Keratinocyte (primary cell): ENCODE data around the gene MICAL3. TPM values are rescaled to one million over a fixed set of nuclear protein-coding genes. Genes with fewer than 3 reads are reported as not detected.

ENCODE experiments used
- DNase-seq: peaks from one replicate; pipeline ENCODE4 v3.0.0-alpha.2; 2011; ENCODE audit warnings: low read depth, missing footprints, low spot score
- FAIRE-seq: peaks from 2 replicates; lab custom pipeline; 2011; peaks lifted over from hg19 to GRCh38; lab: Jason Lieb, UNC
- H2AFZ ChIP-seq: 2 replicates; pipeline ENCODE4 v1.6.0; 2012; ENCODE audit warnings: low read length, control low read depth, inconsistent platforms; ENCODE audit not compliant: control insufficient read depth
- H3K27ac ChIP-seq: 2 replicates; pipeline ENCODE4 v1.5.1; 2011; ENCODE audit warnings: low read length; ENCODE audit not compliant: control insufficient read depth, insufficient read depth
- H3K27me3 ChIP-seq: 3 replicates; pipeline ENCODE4 v1.6.0; 2011; ENCODE audit warnings: low read length; ENCODE audit not compliant: control insufficient read depth, insufficient read depth; ENCODE audit errors: extremely low read depth
- H3K36me3 ChIP-seq, 2 experiments: 2 replicates in 1 of 2; 3 replicates in 1 of 2; pipeline ENCODE4 v1.5.1; 2011; ENCODE audit warnings: low read length in 2 of 2, mild to moderate bottlenecking in 1 of 2; ENCODE audit not compliant: control insufficient read depth in 2 of 2, insufficient read depth in 2 of 2; ENCODE audit errors: extremely low read depth in 1 of 2
- H3K4me1 ChIP-seq: 3 replicates; pipeline ENCODE4 v1.5.1; 2011; ENCODE audit warnings: low read length; ENCODE audit not compliant: control insufficient read depth, insufficient read depth; ENCODE audit errors: extremely low read depth
- H3K4me2 ChIP-seq: 3 replicates; pipeline ENCODE4 v1.6.0; 2011; ENCODE audit warnings: low read depth, low read length; ENCODE audit not compliant: control insufficient read depth, insufficient read depth; ENCODE audit errors: extremely low read depth
- H3K4me3 ChIP-seq, 3 experiments: fragments of 200-600 bp in 1 of 3; sonication (generic) in 1 of 3; 2 replicates in 2 of 3; 3 replicates in 1 of 3; pipeline ENCODE4 v1.5.1; 2011 to 2016; ENCODE audit warnings: low read length in 3 of 3, mild to moderate bottlenecking in 3 of 3, control low read depth in 2 of 3, inconsistent platforms in 1 of 3, low read depth in 1 of 3, mixed read lengths in 1 of 3, mixed run types in 1 of 3, moderate library complexity in 1 of 3; ENCODE audit not compliant: control insufficient read depth in 2 of 3, insufficient read depth in 2 of 3; ENCODE audit errors: extremely low read depth in 1 of 3
- H3K79me2 ChIP-seq: 2 replicates; pipeline ENCODE4 v1.6.0; 2012; ENCODE audit warnings: low read length; ENCODE audit not compliant: control insufficient read depth, insufficient read depth
- H3K9ac ChIP-seq: 3 replicates; pipeline ENCODE4 v1.6.0; 2011; ENCODE audit warnings: low read length; ENCODE audit not compliant: control insufficient read depth, insufficient read depth; ENCODE audit errors: extremely low read depth
- H3K9me1 ChIP-seq: 3 replicates; pipeline ENCODE4 v1.6.0; 2011; ENCODE audit warnings: low read length; ENCODE audit not compliant: control insufficient read depth, insufficient read depth; ENCODE audit errors: extremely low read depth
- H3K9me3 ChIP-seq: 2 replicates; pipeline ENCODE4 v1.5.1; 2012; ENCODE audit warnings: low read depth, low read length; ENCODE audit not compliant: control insufficient read depth
- H4K20me1 ChIP-seq: 3 replicates; pipeline ENCODE4 v1.6.0; 2011; ENCODE audit warnings: low read length; ENCODE audit not compliant: control insufficient read depth, insufficient read depth; ENCODE audit errors: extremely low read depth
- CTCF ChIP-seq, 3 experiments: IDR thresholded peaks in 1 of 3; conservative IDR thresholded peaks in 1 of 3; optimal IDR thresholded peaks in 1 of 3; 2 replicates in 2 of 3; 3 replicates in 1 of 3; pipeline versions ENCODE3 to v1.5.1; 2011; ENCODE audit warnings: low read length in 3 of 3, mild to moderate bottlenecking in 3 of 3, moderate library complexity in 2 of 3, control low read depth in 1 of 3, inconsistent platforms in 1 of 3; ENCODE audit not compliant: insufficient read depth in 2 of 3; ENCODE audit errors: extremely low read depth in 1 of 3
- EZH2 ChIP-seq: IDR thresholded peaks from one replicate; pipeline ENCODE4 v1.6.1; 2012; ENCODE audit warnings: inconsistent platforms, mild to moderate bottlenecking, low read length, moderate library complexity
- dilution Hi-C: fragments of 300-500 bp; cut with MboI; formaldehyde crosslinking; loops from one replicate; pipeline ENCODE4 v1.7.0; 2020; ENCODE audit warnings: low sequenced_read_pairs; ENCODE audit not compliant: extremely low pct_ligation_motif_present
- polyA plus RNA-seq, 5 experiments: library from polyadenylated mRNA; depleted of rRNA in 3 of 5; stranded (reverse) in 3 of 5; stranded (forward) in 1 of 5; unstranded in 1 of 5; fragments of >200 nt; gene quantifications; 1 replicate in 1 of 5; 2 replicates in 3 of 5; 3 replicates in 1 of 5; pipeline versions ENCODE4 v1.2.1 to v1.2.3, GENCODE V29; 2011 to 2012; ENCODE audit warnings: missing spikeins in 2 of 5, low read depth in 1 of 5, low replicate concordance in 1 of 5

The MICAL3 gene
- polyA plus RNA-seq, 1 donor (not counting 4 experiments of a cell fraction or from before 2014, with no cell fraction given): 27.9 TPM

DNA sequence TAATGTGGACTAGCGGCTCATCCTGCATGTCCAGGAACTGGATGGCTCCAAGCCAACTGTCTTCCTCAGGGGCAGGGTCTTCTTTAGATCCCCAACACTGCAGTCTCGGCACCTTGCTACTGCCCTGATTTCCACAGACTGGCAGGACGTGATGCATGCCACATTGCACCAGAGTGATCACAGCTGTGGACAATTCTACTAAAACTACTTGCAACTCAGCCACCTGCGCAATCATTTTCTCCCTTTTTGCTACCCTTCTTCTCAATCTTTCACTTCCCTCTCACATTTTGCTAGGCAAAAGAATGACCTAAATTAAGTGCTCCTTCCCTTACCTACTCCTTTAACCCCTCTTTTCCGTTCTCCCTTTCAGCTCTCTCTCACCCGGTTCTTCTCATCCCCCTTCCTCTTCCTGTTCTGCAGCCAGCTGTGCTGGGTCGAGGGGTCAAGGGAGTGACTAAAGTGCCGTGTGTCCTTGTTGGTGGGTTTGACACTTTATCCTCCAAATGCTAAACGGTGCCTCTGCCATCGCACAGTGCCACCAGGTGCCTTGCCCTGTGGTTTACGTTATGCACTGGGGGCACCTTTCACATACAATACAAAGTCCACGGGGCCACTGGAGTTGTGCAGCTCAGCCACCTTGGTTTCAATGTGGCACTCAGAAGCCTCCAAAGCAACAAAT lies 42.0 kb upstream of the MICAL3 start:
- Histone ChIP-seq H3K27ac (no peak overlapping the region), H3K4me3 (no peak overlapping the region), H3K9me1 (no peaks in the 10 kb centered on the region), H3K9ac (no peak overlapping the region), H4K20me1 (no peaks in the 10 kb centered on the region), H2AFZ (no peak overlapping the region), H3K79me2 (no peaks in the 10 kb centered on the region), H3K36me3 (no peaks in the 10 kb centered on the region), H3K4me1 (peaks cover 45% of the 10 kb centered on the region), H3K9me3 (no peaks in the 10 kb centered on the region), H3K4me2 (no peak overlapping the region), H3K27me3 (no peaks in the 10 kb centered on the region)
- no peak for FAIRE-seq
- no peak for DNase-seq
- dilution Hi-C loops: no loop called here
- TF ChIP-seq EZH2 (no peak), CTCF (optimal IDR thresholded peaks at IDR 0.05 in 1 of 3, IDR thresholded peaks at IDR 0.05 in 1 of 3, conservative IDR thresholded peaks at IDR 0.05 in 1 of 3; ENCODE audit: extremely low read depth in 1 of 3, insufficient read depth in 2 of 3, low read length in 3 of 3) (no peak)

DNA sequence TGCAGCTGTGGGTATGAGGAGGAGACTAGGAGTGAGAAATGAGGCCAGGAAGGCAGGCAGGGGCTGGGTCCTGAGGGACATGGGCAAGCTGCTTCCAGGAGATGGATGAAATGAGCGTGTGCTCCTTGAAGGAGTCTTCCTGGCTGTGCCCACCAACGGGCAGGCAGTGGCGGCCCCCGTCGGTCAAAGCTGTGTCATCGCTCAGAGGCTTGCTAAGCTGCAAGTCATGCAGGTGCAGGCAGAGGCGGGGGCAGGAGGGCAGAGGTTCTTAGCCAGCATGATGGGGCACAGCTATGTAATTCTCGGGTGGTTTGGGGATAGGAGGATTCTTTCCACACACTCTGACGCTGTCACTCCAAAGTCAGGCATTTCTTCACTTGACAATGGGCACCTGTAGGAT lies 40.9 kb upstream of the MICAL3 start:
- no peak overlapping the region for H3K4me3 ChIP-seq
- no peak overlapping the region for H3K4me2 ChIP-seq
- no peaks in the 10 kb centered on the region for H3K9me3 ChIP-seq
- H3K27ac ChIP-seq: no peak overlapping the region
- H3K79me2 ChIP-seq: no peaks in the 10 kb centered on the region
- TF ChIP-seq EZH2 (no peak), CTCF (optimal IDR thresholded peaks at IDR 0.05 in 1 of 3, IDR thresholded peaks at IDR 0.05 in 1 of 3, conservative IDR thresholded peaks at IDR 0.05 in 1 of 3; ENCODE audit: extremely low read depth in 1 of 3, insufficient read depth in 2 of 3, low read length in 3 of 3) (peak in 1 of 3 experiments; percentile 31)
- no peaks in the 10 kb centered on the region for H4K20me1 ChIP-seq
- no peak overlapping the region for H2AFZ ChIP-seq
- FAIRE-seq (no peak), DNase-seq (no peak)
- dilution Hi-C loops: no loop called here
- no peaks in the 10 kb centered on the region for H3K27me3 ChIP-seq
- no peak overlapping the region for H3K9ac ChIP-seq
- peaks cover 42% of the 10 kb centered on the region for H3K4me1 ChIP-seq
- H3K36me3 ChIP-seq: no peaks in the 10 kb centered on the region
- H3K9me1 ChIP-seq: no peaks in the 10 kb centered on the region
